ENCODE measurements around the gene RAB5A.
"Not testable (repeated sequence)": the region's sequence is repeated elsewhere in the genome, so short reads cannot be mapped to it uniquely, and the experiment has no call there.

Gene RAB5A

GRCh38 chr3:20015525-20015924, 68.6 kb downstream of the RAB5A start:
- TF ChIP-seq CTCF (conservative IDR thresholded peaks at IDR 0.05; ENCODE audit: control insufficient read depth, insufficient read depth, low read depth, low read length) = no peak
- DNase-seq (ENCODE audit: low read depth) = no peak
- no peak overlapping the region for H3K4me3 ChIP-seq (ENCODE audit: control insufficient read depth, low read depth, low read length)

GRCh38 chr3:20016076-20016475, 69.2 kb downstream of the RAB5A start:
- DNase-seq (ENCODE audit: low read depth); H3K4me3 ChIP-seq (ENCODE audit: control insufficient read depth, low read depth, low read length): not testable (repeated sequence)

GRCh38 chr3:20022954-20023622, 76.2 kb downstream of the RAB5A start:
- no peak for DNase-seq (ENCODE audit: low read depth)
- TF ChIP-seq CTCF (conservative IDR thresholded peaks at IDR 0.05; ENCODE audit: control insufficient read depth, insufficient read depth, low read depth, low read length) = no peak
- no peak overlapping the region for H3K4me3 ChIP-seq (ENCODE audit: control insufficient read depth, low read depth, low read length)

GRCh38 chr3:20023623-20024405, 76.9 kb downstream of the RAB5A start:
- H3K4me3 ChIP-seq (ENCODE audit: control insufficient read depth, low read depth, low read length) = no peak overlapping the region
- no peak for DNase-seq (ENCODE audit: low read depth)
- no peak for TF ChIP-seq CTCF (conservative IDR thresholded peaks at IDR 0.05; ENCODE audit: control insufficient read depth, insufficient read depth, low read depth, low read length)

- DNase-seq (ENCODE audit: low read depth) = no peak
- H3K4me3 ChIP-seq (ENCODE audit: control insufficient read depth, low read depth, low read length) = no peak overlapping the region
- no peak for TF ChIP-seq CTCF (conservative IDR thresholded peaks at IDR 0.05; ENCODE audit: control insufficient read depth, insufficient read depth, low read depth, low read length)
Measured at GRCh38 chr3:20027136-20027535, 80.2 kb downstream of the RAB5A start.

- TF ChIP-seq CTCF (conservative IDR thresholded peaks at IDR 0.05; ENCODE audit: control insufficient read depth, insufficient read depth, low read depth, low read length) = no peak
- no peak for DNase-seq (ENCODE audit: low read depth)
- H3K4me3 ChIP-seq (ENCODE audit: control insufficient read depth, low read depth, low read length) = no peak overlapping the region
Measured at GRCh38 chr3:20028905-20029331, 82.0 kb downstream of the RAB5A start.

- DNase-seq (ENCODE audit: low read depth); H3K4me3 ChIP-seq (ENCODE audit: control insufficient read depth, low read depth, low read length): not testable (repeated sequence)
Measured at GRCh38 chr3:20031939-20032338, 85.0 kb downstream of the RAB5A start.

Data from fibroblast of mammary gland (primary cell).